Posterior vena cava (tissue), 2 donors: Measurements from ENCODE around the gene TMEM221. TPM values are rescaled to one million over a fixed set of nuclear protein-coding genes. Genes with fewer than 3 reads are reported as not detected.

Experiments used
- DNase-seq: peaks from one replicate; pipeline ENCODE4 v3.0.0-alpha.2; 2020; ENCODE audit warnings: low spot score
- intact Hi-C, 2 donors: fragments of 100-400 bp; cut with DNase I; formaldehyde crosslinking; loops; one replicate each; pipeline versions ENCODE4 v1.14.1 to v1.14.2; 2022 to 2023
- long read RNA-seq, 2 donors: library from polyadenylated mRNA; unstranded; transcript quantifications; one replicate each; pipeline ENCODE4 v2.0.0, GENCODE V29; 2020 to 2021
- total RNA-seq, 2 donors: library from RNA; stranded (reverse); fragmentation: NEBNext Ultra II Directional; extraction: Animal tissue kit (Norgen Biotek cat#: 25700); gene quantifications; one replicate each; pipeline ENCODE4 v1.2.1, GENCODE V29; 2021
- donor health status: DM: yes; HTN: yes; CAD: no.
- donor health status: DM: yes; HTN: yes; CAD: no.

Gene TMEM221
- total RNA-seq = under 1 TPM; 0.14 to 0.46 TPM
- long read RNA-seq, donor 1 = 0 reads
- long read RNA-seq, donor 2 = 0 reads

- peak; percentile 87 for DNase-seq
- intact Hi-C loops = no loop called here
These were observed at the start of gene TMEM221 for GRCh38 chr19:17448131-17448967. TSS of gene TMEM221 (minus strand) at chr19:17448668. CDS start at chr19:17448462, 206 bp downstream.

GRCh38 chr19:17497149-17497798, 48.8 kb upstream of the TMEM221 start:
- DNase-seq = no peak
- intact Hi-C loops = no loop called here

GRCh38 chr19:17496337-17496997, 48.0 kb upstream of the TMEM221 start:
- peak; percentile 88 for DNase-seq
- intact Hi-C loops = no loop called here

GRCh38 chr19:17495639-17496296, 47.3 kb upstream of the TMEM221 start:
- intact Hi-C loops = no loop called here
- no peak for DNase-seq

GRCh38 chr19:17491287-17491686, 42.8 kb upstream of the TMEM221 start:
- intact Hi-C loops = no loop called here

GRCh38 chr19:17490411-17490810, 41.9 kb upstream of the TMEM221 start:
- intact Hi-C loops = no loop called here

More at GRCh38 chr19:17491287-17491686, 42.8 kb upstream of the TMEM221 start:
- DNase-seq = no peak

GRCh38 chr19:17489392-17490030, 41.0 kb upstream of the TMEM221 start:
- DNase-seq = no peak
- intact Hi-C loops = no loop called here

More at GRCh38 chr19:17490411-17490810, 41.9 kb upstream of the TMEM221 start:
- DNase-seq = no peak

GRCh38 chr19:17488593-17489391, 40.3 kb upstream of the TMEM221 start:
- DNase-seq = no peak
- intact Hi-C loops = no loop called here

- intact Hi-C loops = no loop called here
- no peak for DNase-seq
These were observed 39.0 kb upstream of the TMEM221 start for GRCh38 chr19:17487284-17488121.

- intact Hi-C loops = no loop called here
- DNase-seq = no peak
These were observed 38.2 kb upstream of the TMEM221 start for GRCh38 chr19:17486545-17487240.

- intact Hi-C loops = no loop called here
- no peak for DNase-seq
These were observed 36.2 kb upstream of the TMEM221 start for GRCh38 chr19:17484520-17485185.

- no peak for DNase-seq
- intact Hi-C loops = no loop called here
These were observed 35.1 kb upstream of the TMEM221 start for GRCh38 chr19:17483605-17484002.

- intact Hi-C loops = no loop called here
- no peak for DNase-seq
These were observed 34.6 kb upstream of the TMEM221 start for GRCh38 chr19:17482877-17483604.

GRCh38 chr19:17481986-17482385, 33.5 kb upstream of the TMEM221 start:
- intact Hi-C loops = no loop called here

GRCh38 chr19:17479325-17479791, 30.9 kb upstream of the TMEM221 start:
- intact Hi-C loops = no loop called here
- no peak for DNase-seq

More at GRCh38 chr19:17481986-17482385, 33.5 kb upstream of the TMEM221 start:
- DNase-seq = no peak
